IMR-90 (cell line): ENCODE measurements around the gene CYTH1. TPM values are rescaled to one million over a fixed set of nuclear protein-coding genes. Genes with fewer than 3 reads are reported as not detected.
A peak's percentile ranks its signal among the peaks of the same experiment; 100 is the strongest.

Source experiments
- ATAC-seq: fragments of 200-7000 bp; cut with Tn5 transposase; 2 replicates; pipeline ENCODE4 v1.9.1; 2020; ENCODE audit warnings: low read depth, mild to moderate bottlenecking, moderate library complexity
- BruUV-seq: library from RNA; stranded (reverse); fragments of 400-500 nt; replicated peaks from 2 replicates; lab custom pipeline; 2021; lab: Mats Ljungman, UMichigan
- CTCF ChIA-PET: fragments of 300-600 bp; formaldehyde crosslinking; extraction: SDS; loops from one replicate; lab custom pipeline; 2021; ENCODE audit warnings: antibody characterized with exemption; lab: Yijun Ruan, JAX
- POLR2A ChIA-PET: fragments of 300-600 bp; sonication (Branson Sonifier 250); formaldehyde crosslinking; loops from one replicate; lab custom pipeline; 2022; ENCODE audit warnings: antibody characterized with exemption; ENCODE audit not compliant: unreplicated experiment; lab: Charles Lee
- DNase-seq: peaks from one replicate; pipeline ENCODE4 v3.0.0; 2013
- H2AFZ ChIP-seq: replicated peaks from 2 replicates; pipeline ENCODE3; 2013; ENCODE audit warnings: low read length, mild to moderate bottlenecking; ENCODE audit not compliant: poor library complexity
- H2AK5ac ChIP-seq: 2 replicates; pipeline ENCODE4 v1.6.1; 2013; ENCODE audit warnings: low read depth, low read length, inconsistent platforms
- H2AK9ac ChIP-seq: replicated peaks from 2 replicates; pipeline ENCODE3; 2013; ENCODE audit warnings: mild to moderate bottlenecking, low read depth, low read length, moderate library complexity; ENCODE audit not compliant: poor library complexity
- H2BK120ac ChIP-seq: 2 replicates; pipeline ENCODE4 v1.6.1; 2013; ENCODE audit warnings: low read depth, low read length, inconsistent platforms
- H2BK15ac ChIP-seq: 3 replicates; pipeline ENCODE4 v1.6.1; 2013; ENCODE audit warnings: low read depth, low read length, inconsistent platforms
- H2BK20ac ChIP-seq: 2 replicates; pipeline ENCODE4 v1.6.1; 2013; ENCODE audit warnings: low read depth, mild to moderate bottlenecking, inconsistent platforms, low read length, moderate library complexity
- H2BK5ac ChIP-seq: 2 replicates; pipeline ENCODE4 v1.6.1; 2013; ENCODE audit warnings: mild to moderate bottlenecking, low read depth, low read length, inconsistent platforms; ENCODE audit not compliant: poor library complexity, severe bottlenecking
- H3K14ac ChIP-seq: replicated peaks from 2 replicates; pipeline ENCODE4 v1.6.1; 2013; ENCODE audit warnings: low read depth, low read length, inconsistent platforms
- H3K18ac ChIP-seq: 2 replicates; pipeline ENCODE4 v1.6.1; 2013; ENCODE audit warnings: low read depth, low read length, control low read depth
- H3K23ac ChIP-seq: 2 replicates; pipeline ENCODE4 v1.6.1; 2013; ENCODE audit warnings: low read depth, low read length, inconsistent platforms
- H3K27ac ChIP-seq: 2 replicates; pipeline ENCODE4 v1.5.1; 2013; ENCODE audit warnings: mild to moderate bottlenecking, control low read depth, low read length; ENCODE audit not compliant: insufficient read depth
- H3K27me3 ChIP-seq: 2 replicates; pipeline ENCODE4 v1.6.1; 2013; ENCODE audit warnings: low read length; ENCODE audit not compliant: control insufficient read depth, insufficient read depth
- H3K36me3 ChIP-seq: 2 replicates; pipeline ENCODE4 v1.6.1; 2013; ENCODE audit warnings: low read length, mixed read lengths; ENCODE audit not compliant: control insufficient read depth, insufficient read depth
- H3K4ac ChIP-seq: 2 replicates; pipeline ENCODE4 v1.6.1; 2013; ENCODE audit warnings: low read depth, low read length, inconsistent platforms
- H3K4me1 ChIP-seq: 2 replicates; pipeline ENCODE4 v1.6.1; 2013; ENCODE audit warnings: low read length, mixed read lengths; ENCODE audit not compliant: control insufficient read depth, insufficient read depth
- H3K4me2 ChIP-seq: 2 replicates; pipeline ENCODE4 v1.6.1; 2013; ENCODE audit warnings: low read depth, mild to moderate bottlenecking, control low read depth, low read length, moderate library complexity
- H3K4me3 ChIP-seq: 2 replicates; pipeline ENCODE4 v1.5.1; 2013; ENCODE audit warnings: low read depth, mild to moderate bottlenecking, control low read depth, low read length, moderate library complexity; ENCODE audit not compliant: insufficient read depth
- H3K56ac ChIP-seq: 2 replicates; pipeline ENCODE4 v1.6.1; 2013; ENCODE audit warnings: low read length, inconsistent platforms; ENCODE audit not compliant: insufficient read depth; ENCODE audit errors: extremely low read depth
- H3K79me1 ChIP-seq, 2 experiments: 2 replicates each; pipeline ENCODE4 v1.6.1; 2013; ENCODE audit warnings: low read length in 2 of 2, inconsistent platforms in 1 of 2, low read depth in 1 of 2
- H3K9ac ChIP-seq: 2 replicates; pipeline ENCODE4 v1.6.1; 2013; ENCODE audit warnings: low read depth, low read length, control low read depth
- H3K9me1 ChIP-seq: 2 replicates; pipeline ENCODE4 v1.6.1; 2013; ENCODE audit warnings: low read length, inconsistent platforms; ENCODE audit not compliant: insufficient read depth
- H3K9me3 ChIP-seq: 2 replicates; pipeline ENCODE4 v1.6.1; 2013; ENCODE audit warnings: low read length; ENCODE audit not compliant: control insufficient read depth, insufficient read depth
- H4K20me1 ChIP-seq: 2 replicates; pipeline ENCODE4 v1.6.1; 2013; ENCODE audit warnings: low read length, inconsistent platforms; ENCODE audit not compliant: insufficient read depth
- H4K5ac ChIP-seq: 2 replicates; pipeline ENCODE4 v1.6.1; 2013; ENCODE audit warnings: mild to moderate bottlenecking, low read depth, low read length, control low read depth
- H4K8ac ChIP-seq, 2 experiments: 2 replicates each; pipeline ENCODE4 v1.6.1; 2013; ENCODE audit warnings: low read depth in 2 of 2, low read length in 2 of 2, control low read depth in 1 of 2, inconsistent platforms in 1 of 2
- H4K91ac ChIP-seq: 2 replicates; pipeline ENCODE4 v1.6.1; 2013; ENCODE audit warnings: low read depth, low read length, inconsistent platforms; ENCODE audit not compliant: insufficient read depth
- CTCF ChIP-seq: conservative IDR thresholded peaks from 2 replicates; pipeline ENCODE4 v1.5.1; 2012; ENCODE audit warnings: mild to moderate bottlenecking, low read depth, low read length, improper control_type of control experiment
- ELK1 ChIP-seq: fragments of 150-350 bp; IDR thresholded peaks from 2 replicates; pipeline ENCODE4 v1.6.1; 2016; ENCODE audit warnings: low read depth, mild to moderate bottlenecking, low read length, moderate library complexity, borderline replicate concordance
- FOS ChIP-seq: fragments of 150-350 bp; IDR thresholded peaks from 2 replicates; pipeline ENCODE4 v1.6.1; 2016; ENCODE audit warnings: low read depth, low read length
- MAZ ChIP-seq: IDR thresholded peaks from 2 replicates; pipeline ENCODE4 v1.6.1; 2012; ENCODE audit warnings: low read depth, mild to moderate bottlenecking, low read length, improper control_type of control experiment, moderate library complexity, borderline replicate concordance
- WGBS, 2 experiments: methylation state at CpG; one replicate each; pipeline versions ENCODE4 v1.1.5 to v1.1.7; 2013; ENCODE audit warnings: missing lambda C conversion rate in 2 of 2; ENCODE audit not compliant: insufficient read length in 1 of 2; ENCODE audit errors: extremely low coverage in 2 of 2; 5-methylcytosine and 5-hydroxymethylcytosine counted together
- dilution Hi-C: fragments of 300-500 bp; cut with HindIII; formaldehyde crosslinking; loops from one replicate; pipeline ENCODE4 v1.14.3; 2018; ENCODE audit warnings: low sequenced_read_pairs; ENCODE audit not compliant: unreplicated experiment
- in situ Hi-C: fragments of 300-500 bp; cut with MboI; formaldehyde crosslinking; loops from 3 replicates; pipeline ENCODE4 v1.14.3; 2019; ENCODE audit warnings: low sequenced_read_pairs, inconsistent platforms, mixed read lengths
- intact Hi-C: fragments of 100-400 bp; cut with micrococcal nuclease; formaldehyde crosslinking; loops from 2 replicates; pipeline ENCODE4 v1.10.0; 2022
- polyA plus RNA-seq, 3 experiments: library from polyadenylated mRNA; depleted of rRNA; stranded (reverse); fragments of >200 nt; gene quantifications; 2 replicates each; pipeline ENCODE4 v1.2.3, GENCODE V29; 2012; ENCODE audit warnings: low replicate concordance in 1 of 3
- total RNA-seq: library from RNA; depleted of rRNA; stranded (reverse); fragments of >200 nt; gene quantifications from 2 replicates; pipeline ENCODE4 v1.2.3, GENCODE V29; 2012

The CYTH1 gene
- total and polyA plus RNA-seq, 2 of the 4 experiments (the other 2 are of a cell fraction): 7.9 to 12.4 TPM

GRCh38 chr17:78697554-78698343 is 84.3 kb downstream of the CYTH1 start:
- H4K20me1 ChIP-seq: no peaks in the 10 kb centered on the region
- no peak overlapping the region for H3K4me3 ChIP-seq
- H3K23ac ChIP-seq: no peak overlapping the region
- no peak overlapping the region for H3K56ac ChIP-seq
- H3K4ac ChIP-seq: no peak overlapping the region
- H2BK5ac ChIP-seq: no peak overlapping the region
- H3K14ac ChIP-seq: no peak overlapping the region
- no peaks in the 10 kb centered on the region; the same call in none of the 2 replicates for H3K9me1 ChIP-seq
- no peak overlapping the region for H3K4me2 ChIP-seq
- intact Hi-C loops (no loop called here), dilution Hi-C loops (no loop called here), in situ Hi-C loops (no loop called here)
- H2BK20ac ChIP-seq: no peak overlapping the region
- H3K9me3 ChIP-seq: no peaks in the 10 kb centered on the region
- no peak overlapping the region for H2BK15ac ChIP-seq
- no peak overlapping the region for H2AK9ac ChIP-seq
- no peak overlapping the region for H4K8ac ChIP-seq
- TF ChIP-seq FOS: no peak
- no peak for TF ChIP-seq ELK1
- TF ChIP-seq MAZ: peak; percentile 33; the same call in 1 of the 2 replicates
- no peak for TF ChIP-seq CTCF
- ChIA-PET POLR2A (interaction anchor here (0.6 kb wide), 1 partner anchor 211 kb away, joined by 4 read pairs; no protein-coding TSS in a partner anchor), CTCF (interaction anchor here (0.5 to 2.5 kb wide), 4 partner anchors 10 to 42 kb away, joined by 3 to 9 read pairs (median 4); no protein-coding TSS in a partner anchor)
- H4K5ac ChIP-seq: no peak overlapping the region
- H3K4me1 ChIP-seq: no peaks in the 10 kb centered on the region
- 96% methylated on average over 9 of the region's 25 CpGs; no CpG with 5 or more reads in 1 of the 2 experiments for WGBS, 2 experiments
- no peak overlapping the region for H2AK5ac ChIP-seq
- no peak overlapping the region for H3K18ac ChIP-seq
- no peaks in the 10 kb centered on the region for H3K79me1 ChIP-seq
- no peak overlapping the region for H2BK120ac ChIP-seq
- no peak overlapping the region for H4K91ac ChIP-seq
- DNase-seq: peak; percentile 56
- no peak overlapping the region for H3K9ac ChIP-seq
- peak; percentile 44; the same call in 1 of the 2 replicates for ATAC-seq
- no peak overlapping the region for H3K27ac ChIP-seq
- H2AFZ ChIP-seq: no peak overlapping the region
- H3K27me3 ChIP-seq: no peaks in the 10 kb centered on the region
- peaks cover 19% of the 10 kb centered on the region; the same call in 1 of the 2 replicates for H3K36me3 ChIP-seq
- BruUV-seq: no TSS peak
